Osteocyte (in vitro differentiated cells): ENCODE data around the gene HMX1. TPM values are rescaled to one million over a fixed set of nuclear protein-coding genes. Genes with fewer than 3 reads are reported as not detected.

ENCODE experiments used
- DNase-seq: peaks from one replicate; pipeline ENCODE4 v3.0.0; 2021; ENCODE audit warnings: mixed read lengths; ENCODE audit not compliant: unreplicated experiment; ENCODE audit errors: extremely low spot score
- H3K27ac Mint-ChIP-seq: one replicate; pipeline ENCODE4 v1.8.0; 2021; ENCODE audit warnings: mild to moderate bottlenecking, mixed read lengths; ENCODE audit not compliant: unreplicated experiment
- H3K27me3 Mint-ChIP-seq: one replicate; pipeline ENCODE4 v1.8.0; 2021; ENCODE audit warnings: mixed read lengths; ENCODE audit not compliant: unreplicated experiment
- H3K36me3 Mint-ChIP-seq: one replicate; pipeline ENCODE4 v1.8.0; 2021; ENCODE audit warnings: mixed read lengths; ENCODE audit not compliant: unreplicated experiment
- H3K4me1 Mint-ChIP-seq: one replicate; pipeline ENCODE4 v1.8.0; 2021; ENCODE audit warnings: mixed read lengths; ENCODE audit not compliant: unreplicated experiment
- H3K4me3 Mint-ChIP-seq: one replicate; pipeline ENCODE4 v1.8.0; 2021; ENCODE audit warnings: mild to moderate bottlenecking, moderate library complexity, mixed read lengths; ENCODE audit not compliant: unreplicated experiment
- H3K9me3 Mint-ChIP-seq: one replicate; pipeline ENCODE4 v1.8.0; 2021; ENCODE audit warnings: mixed read lengths; ENCODE audit not compliant: unreplicated experiment
- total RNA-seq: library from RNA; stranded (reverse); gene quantifications from 2 replicates; pipeline ENCODE4 v1.2.1, GENCODE V29; 2021
- TF ChIP-seq, protein P1 (sequence below): fragments of 200-600 bp; sonication (generic); IDR thresholded peaks from 2 replicates; pipeline ENCODE4 v1.5.0; 2021; ENCODE audit warnings: antibody characterized with exemption, mild to moderate bottlenecking, moderate library complexity

Gene HMX1
- total RNA-seq, 1 donor from 2014 or later: 3.5 TPM

DNA sequence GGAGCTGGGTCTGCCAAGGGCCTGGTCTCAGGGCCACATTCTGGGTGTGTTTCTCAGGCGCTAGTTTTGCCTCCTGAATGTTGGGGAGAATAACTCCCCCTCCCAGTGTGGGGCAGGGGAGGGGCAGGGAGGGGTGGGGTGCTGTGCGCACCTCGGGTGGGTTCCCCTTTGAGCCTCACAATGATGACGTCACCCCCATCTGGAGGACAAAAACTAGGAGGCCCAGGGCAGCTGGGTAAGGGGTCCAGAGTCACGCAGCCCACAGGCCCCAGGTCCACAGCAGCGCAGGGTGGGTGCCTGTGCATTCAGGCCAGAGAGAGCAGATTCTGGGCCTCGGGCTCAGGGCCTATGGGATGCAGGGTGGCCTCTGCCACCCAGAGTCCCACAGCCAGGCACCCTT is 23.7 kb upstream of the HMX1 start:
- peaks cover 2% of the 10 kb centered on the region for H3K36me3 Mint-ChIP-seq
- no peak overlapping the region for H3K4me3 Mint-ChIP-seq
- DNase-seq: no peak
- no peak overlapping the region for H3K27ac Mint-ChIP-seq
- no peaks in the 10 kb centered on the region for H3K4me1 Mint-ChIP-seq
- TF ChIP-seq, protein P1, sequence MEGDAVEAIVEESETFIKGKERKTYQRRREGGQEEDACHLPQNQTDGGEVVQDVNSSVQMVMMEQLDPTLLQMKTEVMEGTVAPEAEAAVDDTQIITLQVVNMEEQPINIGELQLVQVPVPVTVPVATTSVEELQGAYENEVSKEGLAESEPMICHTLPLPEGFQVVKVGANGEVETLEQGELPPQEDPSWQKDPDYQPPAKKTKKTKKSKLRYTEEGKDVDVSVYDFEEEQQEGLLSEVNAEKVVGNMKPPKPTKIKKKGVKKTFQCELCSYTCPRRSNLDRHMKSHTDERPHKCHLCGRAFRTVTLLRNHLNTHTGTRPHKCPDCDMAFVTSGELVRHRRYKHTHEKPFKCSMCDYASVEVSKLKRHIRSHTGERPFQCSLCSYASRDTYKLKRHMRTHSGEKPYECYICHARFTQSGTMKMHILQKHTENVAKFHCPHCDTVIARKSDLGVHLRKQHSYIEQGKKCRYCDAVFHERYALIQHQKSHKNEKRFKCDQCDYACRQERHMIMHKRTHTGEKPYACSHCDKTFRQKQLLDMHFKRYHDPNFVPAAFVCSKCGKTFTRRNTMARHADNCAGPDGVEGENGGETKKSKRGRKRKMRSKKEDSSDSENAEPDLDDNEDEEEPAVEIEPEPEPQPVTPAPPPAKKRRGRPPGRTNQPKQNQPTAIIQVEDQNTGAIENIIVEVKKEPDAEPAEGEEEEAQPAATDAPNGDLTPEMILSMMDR: no peak
- no peaks in the 10 kb centered on the region for H3K9me3 Mint-ChIP-seq
- H3K27me3 Mint-ChIP-seq: peaks cover 28% of the 10 kb centered on the region

DNA sequence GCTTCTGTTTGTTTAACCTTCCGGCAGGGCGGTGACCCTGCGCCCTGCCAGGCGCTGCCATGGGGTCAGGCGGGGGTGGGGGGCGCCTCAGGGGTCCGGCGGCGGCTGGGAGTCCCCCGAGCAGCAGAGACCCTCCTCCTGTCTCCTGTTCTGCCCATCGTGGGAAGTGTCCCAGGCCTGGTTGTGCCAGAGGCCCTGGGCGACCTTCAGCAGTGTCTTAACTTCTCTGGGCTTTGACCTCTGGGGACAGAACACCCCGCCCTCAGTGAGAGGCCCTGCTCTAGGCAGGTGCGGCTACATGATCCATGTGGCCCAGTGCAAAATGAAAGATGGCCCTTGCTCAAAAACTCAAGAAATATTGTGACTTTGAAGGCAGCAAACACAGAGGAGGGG is 22.8 kb upstream of the HMX1 start:
- DNase-seq: no peak
- H3K9me3 Mint-ChIP-seq: no peaks in the 10 kb centered on the region
- peaks cover 2% of the 10 kb centered on the region for H3K36me3 Mint-ChIP-seq
- H3K4me3 Mint-ChIP-seq: no peak overlapping the region
- peaks cover 28% of the 10 kb centered on the region for H3K27me3 Mint-ChIP-seq
- TF ChIP-seq, protein P1: no peak
- no peak overlapping the region for H3K27ac Mint-ChIP-seq
- no peaks in the 10 kb centered on the region for H3K4me1 Mint-ChIP-seq

DNA sequence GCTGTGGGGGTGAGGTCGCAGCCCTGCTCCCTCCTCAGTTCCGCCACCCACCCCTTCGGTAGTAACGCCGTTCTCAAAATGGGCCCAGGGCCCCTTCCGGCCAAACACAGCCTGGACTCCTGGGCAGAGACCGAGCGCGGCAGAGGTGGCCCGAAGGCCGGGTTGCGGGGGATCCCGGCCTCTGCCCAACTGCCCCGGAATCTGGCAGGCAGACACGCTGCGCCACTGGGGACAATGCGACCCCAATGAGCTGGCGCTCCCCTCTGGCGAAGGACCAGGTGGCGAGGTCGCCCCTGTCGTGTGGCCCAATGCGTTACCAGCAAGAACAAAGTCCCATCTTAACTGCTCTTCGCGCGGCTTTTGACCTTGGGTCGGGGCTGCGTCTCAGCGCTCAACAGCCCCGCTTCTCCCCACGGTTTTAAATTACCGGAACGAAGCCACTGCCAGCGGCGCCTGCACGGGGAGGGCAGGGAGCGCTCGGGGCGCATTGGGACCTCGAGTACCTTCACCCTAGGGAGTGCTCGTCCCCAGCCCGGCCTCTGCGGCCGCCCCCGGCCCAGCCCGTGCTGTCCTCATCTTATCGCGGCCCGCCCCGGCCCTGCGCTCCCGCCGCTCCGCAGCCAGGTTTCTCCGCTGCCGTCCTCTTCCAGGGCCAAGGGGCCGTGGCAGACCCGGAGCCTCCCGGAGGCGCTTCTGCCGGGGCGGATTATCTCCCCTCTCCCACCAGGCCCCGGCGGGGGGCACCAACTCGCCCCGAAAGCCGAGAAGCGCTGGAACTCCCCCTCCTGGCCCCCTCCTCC is 22.2 kb upstream of the HMX1 start:
- TF ChIP-seq, protein P1: no peak
- H3K36me3 Mint-ChIP-seq: peaks cover 2% of the 10 kb centered on the region
- H3K27ac Mint-ChIP-seq: no peak overlapping the region
- H3K4me1 Mint-ChIP-seq: no peaks in the 10 kb centered on the region
- no peaks in the 10 kb centered on the region for H3K9me3 Mint-ChIP-seq
- DNase-seq: no peak
- no peak overlapping the region for H3K4me3 Mint-ChIP-seq
- peaks cover 32% of the 10 kb centered on the region for H3K27me3 Mint-ChIP-seq

DNA sequence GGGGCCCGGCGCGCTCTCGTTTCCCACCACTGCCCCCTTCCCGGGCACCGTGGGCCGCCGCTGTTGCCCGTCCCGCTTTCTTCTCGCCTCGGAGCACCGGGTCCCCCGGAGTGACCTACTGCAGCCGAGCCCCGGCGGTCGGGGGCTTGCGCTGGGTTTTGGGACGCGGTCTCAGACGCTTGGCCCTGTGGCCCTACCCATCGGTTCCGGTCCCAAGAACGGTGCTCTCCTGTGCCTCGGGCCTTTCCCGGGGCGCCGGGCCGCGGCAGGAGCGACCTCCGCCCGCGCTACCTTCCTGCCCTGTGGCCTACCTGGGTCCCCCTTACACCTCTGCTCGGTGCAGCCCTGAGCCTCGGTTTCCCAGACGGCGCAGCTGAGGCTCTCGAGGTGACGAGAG is 21.6 kb upstream of the HMX1 start:
- peaks cover 30% of the 10 kb centered on the region for H3K27me3 Mint-ChIP-seq
- TF ChIP-seq, protein P1: no peak
- H3K4me3 Mint-ChIP-seq: no peak overlapping the region
- DNase-seq: no peak
- peaks cover 2% of the 10 kb centered on the region for H3K36me3 Mint-ChIP-seq
- no peaks in the 10 kb centered on the region for H3K4me1 Mint-ChIP-seq
- H3K9me3 Mint-ChIP-seq: no peaks in the 10 kb centered on the region
- H3K27ac Mint-ChIP-seq: no peak overlapping the region

DNA sequence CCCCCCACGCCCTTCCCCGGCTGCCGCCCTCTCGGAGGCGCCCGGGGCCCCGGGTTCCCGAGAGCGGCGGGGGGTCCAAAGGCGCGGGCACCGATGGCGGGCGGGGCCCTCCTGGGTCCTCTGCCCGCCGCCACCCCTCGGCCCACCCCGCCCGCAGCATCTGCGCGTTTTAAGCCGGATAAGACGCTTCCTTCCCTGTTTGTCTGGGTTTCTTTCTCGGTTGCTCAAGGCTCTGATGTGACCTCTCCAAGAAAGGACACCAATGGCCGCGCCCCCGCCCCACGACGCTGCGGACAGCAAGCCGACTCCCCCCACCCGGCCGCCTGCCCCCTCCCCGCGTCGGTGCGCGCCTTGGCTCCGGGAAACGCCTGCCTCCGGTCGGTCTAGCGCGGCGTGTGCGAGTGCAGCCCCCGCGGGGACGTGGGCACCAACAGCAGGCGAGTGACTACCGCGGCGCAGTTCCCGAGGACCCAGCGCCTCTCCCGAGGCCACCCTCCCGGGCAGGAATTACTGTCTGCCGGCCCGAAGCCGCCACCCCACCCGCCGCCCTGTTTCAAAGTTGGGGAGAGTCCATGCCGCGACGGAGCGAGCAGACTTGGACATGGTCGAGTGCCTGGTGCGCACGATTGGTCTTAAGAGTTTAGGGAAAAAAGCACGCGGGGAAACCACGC is 21.1 kb upstream of the HMX1 start:
- DNase-seq: no peak
- H3K9me3 Mint-ChIP-seq: no peaks in the 10 kb centered on the region
- H3K27me3 Mint-ChIP-seq: peaks cover 25% of the 10 kb centered on the region
- no peaks in the 10 kb centered on the region for H3K4me1 Mint-ChIP-seq
- TF ChIP-seq, protein P1: no peak
- H3K36me3 Mint-ChIP-seq: peaks cover 2% of the 10 kb centered on the region
- no peak overlapping the region for H3K27ac Mint-ChIP-seq
- H3K4me3 Mint-ChIP-seq: no peak overlapping the region
